H1 (cell line): ENCODE results near the gene PEAK1. TPM values are rescaled to one million over a fixed set of nuclear protein-coding genes. Genes with fewer than 3 reads are reported as not detected.

Experiments used
- CTCF ChIA-PET: fragments of 300-600 bp; sonication (Branson Sonifier 250); formaldehyde crosslinking; loops from one replicate; lab custom pipeline; 2021; ENCODE audit not compliant: partially characterized antibody; lab: Charles Lee
- POLR2A ChIA-PET: fragments of 300-600 bp; sonication (Branson Sonifier 250); formaldehyde crosslinking; loops from one replicate; lab custom pipeline; 2021; ENCODE audit warnings: inconsistent platforms; ENCODE audit not compliant: partially characterized antibody; lab: Charles Lee
- DNase-seq, 2 experiments: peaks; one replicate each; pipeline versions ENCODE4 v3.0.0 to v3.0.0-alpha.2; 2010 to 2022; ENCODE audit warnings: low spot score in 2 of 2, low read depth in 1 of 2, mixed read lengths in 1 of 2
- FAIRE-seq: peaks from 2 replicates; lab custom pipeline; 2011; peaks lifted over from hg19 to GRCh38; lab: Jason Lieb, UNC
- H2AFZ ChIP-seq: 2 replicates; pipeline ENCODE4 v1.8.1; 2012; ENCODE audit warnings: low read length, inconsistent platforms
- H2AK5ac ChIP-seq: 2 replicates; pipeline ENCODE4 v1.6.1; 2013; ENCODE audit warnings: low read depth, low read length
- H2BK120ac ChIP-seq: replicated peaks from 2 replicates; pipeline ENCODE3; 2013; ENCODE audit warnings: low read depth, low read length, inconsistent platforms
- H2BK12ac ChIP-seq: 2 replicates; pipeline ENCODE4 v1.6.1; 2013; ENCODE audit warnings: low read depth, low read length
- H2BK15ac ChIP-seq: 2 replicates; pipeline ENCODE4 v1.6.1; 2013; ENCODE audit warnings: low read length
- H2BK20ac ChIP-seq: 2 replicates; pipeline ENCODE4 v1.6.1; 2013; ENCODE audit warnings: low read length
- H2BK5ac ChIP-seq: 2 replicates; pipeline ENCODE4 v1.6.1; 2013; ENCODE audit warnings: low read depth, low read length
- H3K14ac ChIP-seq: 2 replicates; pipeline ENCODE4 v1.6.1; 2013; ENCODE audit warnings: inconsistent platforms; ENCODE audit not compliant: insufficient read length
- H3K18ac ChIP-seq: 2 replicates; pipeline ENCODE4 v1.6.1; 2013; ENCODE audit warnings: low read length; ENCODE audit errors: extremely low read depth
- H3K23ac ChIP-seq: 2 replicates; pipeline ENCODE4 v1.6.1; 2013; ENCODE audit warnings: inconsistent platforms; ENCODE audit not compliant: insufficient read length
- H3K23me2 ChIP-seq: 2 replicates; pipeline ENCODE4 v1.6.1; 2013; ENCODE audit warnings: low read depth, low read length
- H3K27ac ChIP-seq: 2 replicates; pipeline ENCODE4 v1.6.1; 2011; ENCODE audit warnings: low read depth, low read length, inconsistent platforms
- H3K27me3 ChIP-seq, 4 experiments: replicated peaks in 1 of 4; 1 replicate in 1 of 4; 2 replicates in 3 of 4; pipeline versions ENCODE4 v1.6.1 to v1.8.1; 2011 to 2013; ENCODE audit warnings: low read length in 3 of 4, mild to moderate bottlenecking in 3 of 4, inconsistent platforms in 2 of 4, mixed read lengths in 2 of 4, moderate library complexity in 1 of 4; ENCODE audit not compliant: control insufficient read depth in 3 of 4, insufficient read depth in 3 of 4; ENCODE audit errors: extremely low read depth in 1 of 4
- H3K36me3 ChIP-seq, 4 experiments: 2 replicates each; pipeline versions ENCODE4 v1.6.1 to v1.8.1; 2011 to 2013; ENCODE audit warnings: mild to moderate bottlenecking in 4 of 4, low read length in 3 of 4, moderate library complexity in 2 of 4, control low read depth in 1 of 4, inconsistent platforms in 1 of 4; ENCODE audit not compliant: insufficient read depth in 4 of 4, control insufficient read depth in 2 of 4
- H3K4ac ChIP-seq: replicated peaks from 2 replicates; pipeline ENCODE3; 2013; ENCODE audit warnings: low read length, low read depth, mixed read lengths, inconsistent platforms; ENCODE audit not compliant: insufficient read length
- H3K4me1 ChIP-seq, 4 experiments: replicated peaks in 1 of 4; 1 replicate in 1 of 4; 2 replicates in 3 of 4; pipeline versions ENCODE4 v1.6.1 to v1.8.1; 2011 to 2013; ENCODE audit warnings: low read length in 3 of 4, inconsistent platforms in 2 of 4, mixed read lengths in 1 of 4; ENCODE audit not compliant: insufficient read depth in 4 of 4, control insufficient read depth in 3 of 4
- H3K4me2 ChIP-seq, 2 experiments: 2 replicates each; pipeline versions ENCODE4 v1.6.1 to v1.8.1; 2011 to 2013; ENCODE audit warnings: low read depth in 2 of 2, low read length in 2 of 2, control low read depth in 1 of 2, inconsistent platforms in 1 of 2, mild to moderate bottlenecking in 1 of 2; ENCODE audit not compliant: insufficient read depth in 1 of 2
- H3K4me3 ChIP-seq, 4 experiments: fragments of 200-600, 300-600 bp in 1 of 4; sonication (generic), shearing (Covaris generic), sonication (Bioruptor Twin) in 1 of 4; 2 replicates each; pipeline versions ENCODE4 v1.5.1 to v1.8.1; 2011 to 2016; ENCODE audit warnings: low read length in 4 of 4, low read depth in 3 of 4, control low read depth in 2 of 4, inconsistent platforms in 2 of 4, mild to moderate bottlenecking in 2 of 4, mixed read lengths in 1 of 4, moderate library complexity in 1 of 4; ENCODE audit not compliant: insufficient read depth in 2 of 4; ENCODE audit errors: extremely low read depth in 1 of 4
- H3K56ac ChIP-seq: replicated peaks from 2 replicates; pipeline ENCODE3; 2013; ENCODE audit warnings: low read depth, mild to moderate bottlenecking, mixed read lengths, low read length, inconsistent platforms; ENCODE audit not compliant: insufficient read length
- H3K79me1 ChIP-seq: 2 replicates; pipeline ENCODE4 v1.6.1; 2013; ENCODE audit warnings: low read depth, low read length, control low read depth
- H3K79me2 ChIP-seq, 2 experiments: 2 replicates each; pipeline versions ENCODE4 v1.6.1 to v1.8.1; 2012 to 2013; ENCODE audit warnings: low read length in 2 of 2, mild to moderate bottlenecking in 2 of 2, inconsistent platforms in 1 of 2; ENCODE audit not compliant: insufficient read depth in 2 of 2, control insufficient read depth in 1 of 2
- H3K9ac ChIP-seq, 4 experiments: replicated peaks in 1 of 4; 1 replicate in 1 of 4; 2 replicates in 3 of 4; pipeline versions ENCODE4 v1.6.1 to v1.8.1; 2011 to 2013; ENCODE audit warnings: low read depth in 3 of 4, low read length in 3 of 4, control low read depth in 2 of 4, mild to moderate bottlenecking in 2 of 4, moderate library complexity in 2 of 4, inconsistent platforms in 1 of 4; ENCODE audit errors: extremely low read depth in 1 of 4
- H3K9me3 ChIP-seq, 2 experiments: 2 replicates each; pipeline versions ENCODE4 v1.6.1 to v1.8.1; 2012 to 2013; ENCODE audit warnings: mild to moderate bottlenecking in 2 of 2, moderate library complexity in 2 of 2, control low read depth in 1 of 2, inconsistent platforms in 1 of 2, low read depth in 1 of 2, low read length in 1 of 2, mixed read lengths in 1 of 2; ENCODE audit not compliant: insufficient read depth in 2 of 2
- H4K20me1 ChIP-seq, 2 experiments: replicated peaks in 1 of 2; 2 replicates each; pipeline versions ENCODE3 to v1.8.1; 2011 to 2013; ENCODE audit warnings: inconsistent platforms in 2 of 2, low read length in 2 of 2, mild to moderate bottlenecking in 1 of 2; ENCODE audit not compliant: insufficient read depth in 2 of 2, control insufficient read depth in 1 of 2
- H4K5ac ChIP-seq: 2 replicates; pipeline ENCODE4 v1.6.1; 2013; ENCODE audit warnings: low read length, low read depth, mixed read lengths, inconsistent platforms; ENCODE audit not compliant: insufficient read length
- H4K8ac ChIP-seq: 2 replicates; pipeline ENCODE4 v1.8.0; 2013; ENCODE audit warnings: mild to moderate bottlenecking, moderate library complexity, low read length, inconsistent platforms; ENCODE audit not compliant: insufficient read depth; ENCODE audit errors: extremely low read depth
- H4K91ac ChIP-seq: replicated peaks from 2 replicates; pipeline ENCODE3; 2013; ENCODE audit warnings: low read length, mixed read lengths, inconsistent platforms; ENCODE audit not compliant: insufficient read length
- WGBS, 2 experiments: shearing (Covaris generic) in 1 of 2; methylation state at CpG; one replicate each; pipeline versions ENCODE4 v1.1.6 to v1.1.7; 2013 to 2015; ENCODE audit warnings: low lambda C conversion rate in 2 of 2, mixed read lengths in 2 of 2, inconsistent platforms in 1 of 2, low coverage in 1 of 2, missing lambda C conversion rate in 1 of 2; ENCODE audit not compliant: insufficient replicate concordance in 2 of 2, insufficient coverage in 1 of 2, insufficient read length in 1 of 2; ENCODE audit errors: extremely low coverage in 1 of 2, missing lambda C conversion rate in 1 of 2; 5-methylcytosine and 5-hydroxymethylcytosine counted together
- polyA plus RNA-seq, 7 experiments: library from polyadenylated mRNA; depleted of rRNA in 3 of 7; stranded (reverse) in 5 of 7; unstranded in 2 of 7; fragments of >200 nt in 5 of 7; fragments of 200-250 nt in 2 of 7; gene quantifications; 1 replicate in 5 of 7; 2 replicates in 1 of 7; 4 replicates in 1 of 7; pipeline versions ENCODE4 v1.2.1 to v1.2.3, GENCODE V29; 2011 to 2013; ENCODE audit warnings: missing spikeins in 2 of 7, mixed read lengths in 2 of 7
- total RNA-seq: library from RNA; stranded (reverse); fragmentation: NEBNext Ultra II Directional; extraction: Animal tissue kit (Norgen Biotek cat#: 25700); gene quantifications from 2 replicates; pipeline ENCODE4 v1.2.1, GENCODE V29; 2021
- TF ChIP-seq, protein P1 (sequence below), 3 experiments: IDR thresholded peaks; 1 replicate in 2 of 3; 2 replicates in 1 of 3; pipeline versions ENCODE4 v1.5.1 to v1.6.1; 2011; ENCODE audit warnings: low read length in 3 of 3, mild to moderate bottlenecking in 3 of 3, inconsistent platforms in 2 of 3, low read depth in 1 of 3, moderate library complexity in 1 of 3; ENCODE audit not compliant: insufficient read depth in 1 of 3; ENCODE audit errors: control extremely low read depth in 1 of 3

PEAK1 gene
- total and polyA plus RNA-seq, 2 of the 8 experiments (the other 6 are each of a cell fraction or from before 2014, with no cell fraction given): 8.8 to 44.8 TPM

- CTCF ChIA-PET: interaction anchor here (0.7 kb wide), 1 partner anchor 286 kb away, joined by 3 read pairs; no protein-coding TSS in a partner anchor
- Histone ChIP-seq H3K4ac (no peak overlapping the region), H3K9me3 (peaks cover 3 to 4% of the 10 kb centered on the region in 2 experiments; a peak in 3 of 4 replicates), H2AK5ac (no peak overlapping the region), H3K27me3 (no peaks in the 10 kb centered on the region), H3K79me2 (no peaks in the 10 kb centered on the region), H3K18ac (no peak overlapping the region), H4K8ac (no peak overlapping the region), H3K56ac (no peak overlapping the region), H3K23me2 (no peaks in the 10 kb centered on the region), H4K5ac (no peak overlapping the region), H3K14ac (no peak overlapping the region), H2AFZ (no peak overlapping the region), H3K36me3 (peaks cover 0 to 10% (median 1%) of the 10 kb centered on the region in 4 experiments; a peak in 2 of 8 replicates)
- no peak for FAIRE-seq
- DNase-seq: no peak
- TF ChIP-seq, protein P1, sequence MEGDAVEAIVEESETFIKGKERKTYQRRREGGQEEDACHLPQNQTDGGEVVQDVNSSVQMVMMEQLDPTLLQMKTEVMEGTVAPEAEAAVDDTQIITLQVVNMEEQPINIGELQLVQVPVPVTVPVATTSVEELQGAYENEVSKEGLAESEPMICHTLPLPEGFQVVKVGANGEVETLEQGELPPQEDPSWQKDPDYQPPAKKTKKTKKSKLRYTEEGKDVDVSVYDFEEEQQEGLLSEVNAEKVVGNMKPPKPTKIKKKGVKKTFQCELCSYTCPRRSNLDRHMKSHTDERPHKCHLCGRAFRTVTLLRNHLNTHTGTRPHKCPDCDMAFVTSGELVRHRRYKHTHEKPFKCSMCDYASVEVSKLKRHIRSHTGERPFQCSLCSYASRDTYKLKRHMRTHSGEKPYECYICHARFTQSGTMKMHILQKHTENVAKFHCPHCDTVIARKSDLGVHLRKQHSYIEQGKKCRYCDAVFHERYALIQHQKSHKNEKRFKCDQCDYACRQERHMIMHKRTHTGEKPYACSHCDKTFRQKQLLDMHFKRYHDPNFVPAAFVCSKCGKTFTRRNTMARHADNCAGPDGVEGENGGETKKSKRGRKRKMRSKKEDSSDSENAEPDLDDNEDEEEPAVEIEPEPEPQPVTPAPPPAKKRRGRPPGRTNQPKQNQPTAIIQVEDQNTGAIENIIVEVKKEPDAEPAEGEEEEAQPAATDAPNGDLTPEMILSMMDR (IDR thresholded peaks at IDR 0.05; ENCODE audit: control extremely low read depth in 1 of 3, insufficient read depth in 1 of 3, low read depth in 1 of 3, low read length in 3 of 3): no peak
- TF ChIP-seq, all 59 proteins: peak for 0
- Histone ChIP-seq H3K23ac (no peak overlapping the region), H4K20me1 (no peaks in the 10 kb centered on the region), H2BK20ac (no peak overlapping the region), H3K4me1 (no peaks in the 10 kb centered on the region), H4K91ac (no peak overlapping the region), H2BK15ac (no peak overlapping the region), H2BK12ac (no peak overlapping the region), H3K4me2 (no peak overlapping the region), H3K9ac (no peak overlapping the region), H3K4me3 (no peak overlapping the region), H2BK5ac (no peak overlapping the region), H2BK120ac (no peak overlapping the region), H3K79me1 (no peaks in the 10 kb centered on the region), H3K27ac (no peak overlapping the region)
- WGBS, 2 experiments: 98% methylated on average over 2 of the region's 2 CpGs; no CpG with 5 or more reads in 1 of the 2 experiments
- POLR2A ChIA-PET: no interaction called here
Measured at GRCh38 chr15:77138167-77138522, 281.8 kb downstream of the PEAK1 start.
